Germinal center (tissue), 1 donor: ENCODE data around the gene SSBP3.
"Not testable (repeated sequence)": the region's sequence is repeated elsewhere in the genome, so short reads cannot be mapped to it uniquely, and the experiment has no call there.

Experiments
- DNase-seq: peaks from one replicate; pipeline ENCODE4 v3.0.0; 2012; ENCODE audit warnings: mixed read lengths, low spot score

SSBP3 gene

GRCh38 chr1:54221113-54221834 lies 184.9 kb downstream of the SSBP3 start:
- no peak for DNase-seq

- DNase-seq: no peak
Measured at GRCh38 chr1:54220004-54220811, 186.0 kb downstream of the SSBP3 start.

- no peak for DNase-seq
Measured at GRCh38 chr1:54219688-54220003, 186.5 kb downstream of the SSBP3 start.

GRCh38 chr1:54218883-54219687 lies 187.1 kb downstream of the SSBP3 start:
- no peak for DNase-seq

GRCh38 chr1:54215523-54215922 lies 190.7 kb downstream of the SSBP3 start:
- DNase-seq: no peak

- DNase-seq: no peak
Measured at GRCh38 chr1:54212872-54213271, 193.3 kb downstream of the SSBP3 start.

GRCh38 chr1:54207896-54208295 lies 198.3 kb downstream of the SSBP3 start:
- not testable (repeated sequence) for DNase-seq

GRCh38 chr1:54207287-54207686 lies 198.9 kb downstream of the SSBP3 start:
- no peak for DNase-seq

- no peak for DNase-seq
Measured at GRCh38 chr1:54204199-54204598, 202.0 kb downstream of the SSBP3 start.

GRCh38 chr1:54200519-54200997 lies 205.6 kb downstream of the SSBP3 start:
- no peak for DNase-seq

- peak; percentile 99 for DNase-seq
Measured at GRCh38 chr1:54199765-54200518, 206.3 kb downstream of the SSBP3 start, which contains the start of the genes CYB5RL and MRPL37. Gene CYB5RL (minus strand): TSS chr1:54200030. CDS start chr1:54195616, 4,414 bp downstream. Gene MRPL37 (plus strand): TSS chr1:54200167. CDS start chr1:54200244, 77 bp downstream.

GRCh38 chr1:54199151-54199764 lies 206.9 kb downstream of the SSBP3 start:
- peak; percentile 29 for DNase-seq

GRCh38 chr1:54193453-54193852 lies 212.7 kb downstream of the SSBP3 start:
- no peak for DNase-seq

GRCh38 chr1:54191525-54191924 lies 214.7 kb downstream of the SSBP3 start:
- no peak for DNase-seq

- no peak for DNase-seq
Measured at GRCh38 chr1:54190526-54190925, 215.7 kb downstream of the SSBP3 start.

- no peak for DNase-seq
Measured at GRCh38 chr1:54188291-54188690, 217.9 kb downstream of the SSBP3 start.

- DNase-seq: no peak
Measured at GRCh38 chr1:54186056-54186455, 220.1 kb downstream of the SSBP3 start.

- DNase-seq: no peak
Measured at GRCh38 chr1:54180701-54181360, 225.4 kb downstream of the SSBP3 start.

GRCh38 chr1:54178296-54179070 lies 227.7 kb downstream of the SSBP3 start:
- DNase-seq: no peak

- no peak for DNase-seq
Measured at GRCh38 chr1:54177726-54178125, 228.5 kb downstream of the SSBP3 start.
